GM12872 (cell line): Measurements from ENCODE around the gene ART4.

Experiments
- TF ChIP-seq, protein P1 (sequence below): IDR thresholded peaks from 3 replicates; pipeline ENCODE4 v1.5.1; 2011; ENCODE audit warnings: low read depth, mild to moderate bottlenecking, low read length, moderate library complexity; ENCODE audit not compliant: insufficient read depth

The ART4 gene

DNA sequence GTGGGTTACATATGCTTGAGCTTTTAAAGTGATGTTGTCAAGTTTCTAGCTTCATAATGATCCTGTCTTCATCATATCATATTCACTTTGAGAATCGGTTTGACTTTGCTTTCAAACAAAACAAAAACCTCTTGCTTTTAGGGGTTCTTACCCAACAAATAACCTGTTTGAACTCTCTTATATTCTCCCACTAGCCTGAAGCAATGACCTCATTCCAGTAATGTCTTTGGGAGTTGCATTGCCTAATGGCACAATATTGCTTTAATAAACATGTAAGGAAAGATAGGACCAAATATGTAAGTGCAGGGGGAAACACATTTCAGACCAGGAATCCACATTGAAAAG is 67.7 kb downstream of the ART4 start:
- TF ChIP-seq, protein P1, sequence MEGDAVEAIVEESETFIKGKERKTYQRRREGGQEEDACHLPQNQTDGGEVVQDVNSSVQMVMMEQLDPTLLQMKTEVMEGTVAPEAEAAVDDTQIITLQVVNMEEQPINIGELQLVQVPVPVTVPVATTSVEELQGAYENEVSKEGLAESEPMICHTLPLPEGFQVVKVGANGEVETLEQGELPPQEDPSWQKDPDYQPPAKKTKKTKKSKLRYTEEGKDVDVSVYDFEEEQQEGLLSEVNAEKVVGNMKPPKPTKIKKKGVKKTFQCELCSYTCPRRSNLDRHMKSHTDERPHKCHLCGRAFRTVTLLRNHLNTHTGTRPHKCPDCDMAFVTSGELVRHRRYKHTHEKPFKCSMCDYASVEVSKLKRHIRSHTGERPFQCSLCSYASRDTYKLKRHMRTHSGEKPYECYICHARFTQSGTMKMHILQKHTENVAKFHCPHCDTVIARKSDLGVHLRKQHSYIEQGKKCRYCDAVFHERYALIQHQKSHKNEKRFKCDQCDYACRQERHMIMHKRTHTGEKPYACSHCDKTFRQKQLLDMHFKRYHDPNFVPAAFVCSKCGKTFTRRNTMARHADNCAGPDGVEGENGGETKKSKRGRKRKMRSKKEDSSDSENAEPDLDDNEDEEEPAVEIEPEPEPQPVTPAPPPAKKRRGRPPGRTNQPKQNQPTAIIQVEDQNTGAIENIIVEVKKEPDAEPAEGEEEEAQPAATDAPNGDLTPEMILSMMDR = no peak
